HepG2 (cell line): ENCODE data around the gene DDRGK1. TPM values are rescaled to one million over a fixed set of nuclear protein-coding genes. Genes with fewer than 3 reads are reported as not detected.

ENCODE experiments used
- ATAC-seq: fragments of 200-7000 bp; cut with Tn5 transposase; 3 replicates; pipeline ENCODE4 v1.9.1; 2020; ENCODE audit warnings: mild to moderate bottlenecking, moderate library complexity
- BruUV-seq: library from RNA; stranded (reverse); fragments of 400-500 nt; replicated peaks from 2 replicates; lab custom pipeline; 2021; lab: Mats Ljungman, UMichigan
- CTCF ChIA-PET: fragments of 300-600 bp; formaldehyde crosslinking; extraction: SDS; loops from one replicate; lab custom pipeline; 2021; ENCODE audit warnings: low total read pairs, inconsistent platforms, low intra/inter-chr PET ratio; lab: Yijun Ruan, JAX
- POLR2A ChIA-PET: fragments of 350-600 bp; sonication (Branson Sonifier 250); formaldehyde crosslinking; loops from one replicate; lab custom pipeline; 2020; ENCODE audit warnings: antibody characterized with exemption, inconsistent platforms; lab: Yijun Ruan, JAX
- DNase-seq: peaks from one replicate; pipeline ENCODE4 v3.0.0-alpha.2; 2015; ENCODE audit warnings: low spot score
- FAIRE-seq: peaks from 3 replicates; lab custom pipeline; 2011; peaks lifted over from hg19 to GRCh38; lab: Jason Lieb, UNC
- H2AFZ ChIP-seq: one replicate; pipeline ENCODE4 v1.6.1; 2011; ENCODE audit warnings: low read length, inconsistent platforms
- H3K27ac ChIP-seq: fragments of 300-600 bp; 3 replicates; pipeline ENCODE4 v1.8.0; 2011; ENCODE audit warnings: mixed run types, mild to moderate bottlenecking, mixed read lengths, low read length, inconsistent platforms; ENCODE audit not compliant: insufficient read depth; ENCODE audit errors: extremely low read length
- H3K27me3 ChIP-seq, 2 experiments: fragments of 200-600 bp in 1 of 2; 2 replicates in 1 of 2; 3 replicates in 1 of 2; pipeline versions ENCODE4 v1.6.0 to v1.8.0; 2011; ENCODE audit warnings: low read length in 2 of 2, mild to moderate bottlenecking in 2 of 2, moderate library complexity in 2 of 2, inconsistent platforms in 1 of 2; ENCODE audit not compliant: insufficient read depth in 2 of 2, control insufficient read depth in 1 of 2
- H3K36me3 ChIP-seq, 2 experiments: fragments of 200-600 bp in 1 of 2; replicated peaks in 1 of 2; 2 replicates in 1 of 2; 3 replicates in 1 of 2; pipeline versions ENCODE4 v1.5.1 to v1.8.0; 2011; ENCODE audit warnings: low read length in 2 of 2, inconsistent platforms in 1 of 2; ENCODE audit not compliant: insufficient read depth in 2 of 2, control insufficient read depth in 1 of 2
- H3K4me1 ChIP-seq: 2 replicates; pipeline ENCODE4 v1.5.1; 2012; ENCODE audit warnings: low read length, inconsistent platforms; ENCODE audit not compliant: insufficient read depth
- H3K4me2 ChIP-seq: 2 replicates; pipeline ENCODE4 v1.6.0; 2011; ENCODE audit warnings: low read depth, low read length, inconsistent platforms
- H3K4me3 ChIP-seq, 3 experiments: fragments of 200-600 bp in 1 of 3; sonication (generic), shearing (Covaris generic) in 1 of 3; replicated peaks in 1 of 3; 2 replicates each; pipeline ENCODE4 v1.5.1; 2011 to 2016; ENCODE audit warnings: low read length in 3 of 3, inconsistent platforms in 2 of 3, low read depth in 2 of 3, mild to moderate bottlenecking in 2 of 3, control low read depth in 1 of 3, mixed read lengths in 1 of 3; ENCODE audit not compliant: insufficient read depth in 1 of 3
- H3K79me2 ChIP-seq: one replicate; pipeline ENCODE4 v1.6.1; 2011; ENCODE audit warnings: low read length, inconsistent platforms; ENCODE audit not compliant: insufficient read depth
- H3K9ac ChIP-seq: 2 replicates; pipeline ENCODE4 v1.6.0; 2011; ENCODE audit warnings: mild to moderate bottlenecking, low read depth, low read length, inconsistent platforms; ENCODE audit not compliant: insufficient read depth
- H3K9me3 ChIP-seq: 2 replicates; pipeline ENCODE4 v1.5.1; 2012; ENCODE audit warnings: mild to moderate bottlenecking, low read length
- H4K20me1 ChIP-seq: 2 replicates; pipeline ENCODE4 v1.6.0; 2011; ENCODE audit warnings: inconsistent platforms, mild to moderate bottlenecking, low read length, moderate library complexity; ENCODE audit not compliant: insufficient read depth
- ATF7 ChIP-seq, 2 experiments: fragments of 450-650 bp in 1 of 2; sonication (generic) in 1 of 2; formaldehyde crosslinking in 1 of 2; IDR thresholded peaks; 2 replicates each; pipeline versions ENCODE4 v1.4.0 to v1.6.1; 2016 to 2020; ENCODE audit warnings: antibody characterized with exemption in 1 of 2, mild to moderate bottlenecking in 1 of 2, missing genetic modification reagents in 1 of 2
- BATF2 ChIP-seq: sonication (generic); formaldehyde crosslinking; IDR thresholded peaks from 2 replicates; pipeline ENCODE4 v1.8.0; 2022; ENCODE audit warnings: mild to moderate bottlenecking, missing genetic modification reagents, moderate library complexity
- BRCA1 ChIP-seq: sonication (generic); formaldehyde crosslinking; IDR thresholded peaks from 2 replicates; pipeline ENCODE4 v1.4.0; 2020; ENCODE audit warnings: missing genetic modification reagents
- CTCF ChIP-seq: sonication (generic); formaldehyde crosslinking; IDR thresholded peaks from 2 replicates; pipeline ENCODE4 v1.5.0; 2020; ENCODE audit warnings: mild to moderate bottlenecking, missing genetic modification reagents, moderate library complexity
- FOXK1 ChIP-seq: sonication (generic); formaldehyde crosslinking; IDR thresholded peaks from 2 replicates; pipeline ENCODE4 v1.4.0; 2020; ENCODE audit warnings: low read depth, missing genetic modification reagents, borderline replicate concordance
- NFIB ChIP-seq: sonication (generic); formaldehyde crosslinking; IDR thresholded peaks from 2 replicates; pipeline ENCODE4 v1.9.0; 2021; ENCODE audit warnings: missing genetic modification reagents, mild to moderate bottlenecking, borderline replicate concordance
- NFYB ChIP-seq: sonication (generic); formaldehyde crosslinking; IDR thresholded peaks from 2 replicates; pipeline ENCODE4 v1.4.0; 2020; ENCODE audit warnings: missing genetic modification reagents
- SOX13 ChIP-seq, 3 experiments: fragments of 450-650 bp in 1 of 3; sonication (generic) in 1 of 3; formaldehyde crosslinking in 1 of 3; IDR thresholded peaks in 2 of 3; conservative IDR thresholded peaks in 1 of 3; 2 replicates each; pipeline versions ENCODE4 v1.5.0 to v1.6.1; 2016 to 2020; ENCODE audit warnings: antibody characterized with exemption in 1 of 3, mild to moderate bottlenecking in 1 of 3, missing compliant biosample characterization in 1 of 3, missing genetic modification reagents in 1 of 3, moderate library complexity in 1 of 3
- STAT6 ChIP-seq: sonication (generic); formaldehyde crosslinking; IDR thresholded peaks from 2 replicates; pipeline ENCODE4 v1.4.0; 2020; ENCODE audit warnings: missing genetic modification reagents, mild to moderate bottlenecking, borderline replicate concordance
- ZFP36L1 ChIP-seq: sonication (generic); formaldehyde crosslinking; IDR thresholded peaks from 2 replicates; pipeline ENCODE4 v1.8.0; 2022; ENCODE audit warnings: mild to moderate bottlenecking, missing genetic modification reagents, moderate library complexity
- ZNF224 ChIP-seq: sonication (generic); formaldehyde crosslinking; IDR thresholded peaks from 2 replicates; pipeline ENCODE4 v1.5.0; 2020; ENCODE audit warnings: mild to moderate bottlenecking, missing genetic modification reagents
- ZNF589 ChIP-seq: sonication (generic); formaldehyde crosslinking; conservative IDR thresholded peaks from 2 replicates; pipeline ENCODE4 v1.8.0; 2022; ENCODE audit warnings: mild to moderate bottlenecking, moderate library complexity, missing genetic modification reagents
- ZNF605 ChIP-seq: sonication (generic); formaldehyde crosslinking; IDR thresholded peaks from 2 replicates; pipeline ENCODE4 v1.8.0; 2022; ENCODE audit warnings: mild to moderate bottlenecking, missing genetic modification reagents
- ZSCAN25 ChIP-seq: sonication (generic); formaldehyde crosslinking; IDR thresholded peaks from 2 replicates; pipeline ENCODE4 v1.8.0; 2022; ENCODE audit warnings: mild to moderate bottlenecking, missing genetic modification reagents
- WGBS: methylation state at CpG from one replicate; pipeline ENCODE4 v1.1.6; 2017; ENCODE audit warnings: low lambda C conversion rate; 5-methylcytosine and 5-hydroxymethylcytosine counted together
- in situ Hi-C: cut with HindIII; loops from 2 replicates; pipeline ENCODE4 v1.10.0; 2017; ENCODE audit warnings: low pct_unique_long_range_greater_than_20kb; ENCODE audit not compliant: extremely low pct_ligation_motif_present
- intact Hi-C: fragments of 100-400 bp; cut with micrococcal nuclease; formaldehyde crosslinking; loops from one replicate; pipeline ENCODE4 v1.10.0; 2022; ENCODE audit not compliant: unreplicated experiment
- polyA plus RNA-seq, 8 experiments: library from polyadenylated mRNA; depleted of rRNA in 3 of 8; stranded (reverse) in 7 of 8; unstranded in 1 of 8; fragments of >200 nt; fragmentation: Illumina TruSeq in 4 of 8; extraction: Trizol in 4 of 8; gene quantifications; 2 replicates each; pipeline versions ENCODE4 v1.2.1 to v1.2.3, GENCODE V29; 2011 to 2016; ENCODE audit warnings: low read depth in 4 of 8, missing spikeins in 1 of 8, mixed read lengths in 1 of 8; ENCODE audit not compliant: insufficient read depth in 1 of 8
- total RNA-seq, 5 experiments: library from RNA; depleted of rRNA; stranded (reverse); fragments of >200 nt; fragmentation: Illumina TruSeq; extraction: Trizol; gene quantifications; 2 replicates each; pipeline ENCODE4 v1.2.3, GENCODE V29; 2016; ENCODE audit warnings: low read depth in 1 of 5
- TF ChIP-seq, protein P1 (sequence below): sonication (generic); formaldehyde crosslinking; IDR thresholded peaks from 2 replicates; pipeline ENCODE4 v1.4.0; 2020; ENCODE audit warnings: missing genetic modification reagents, borderline replicate concordance

DDRGK1 gene
- total and polyA plus RNA-seq, 2 of the 13 experiments (the other 11 are each of a cell fraction or from before 2014, with no cell fraction given) = 96.7 to 149 TPM

- H3K9me3 ChIP-seq = no peaks in the 10 kb centered on the region
- H3K9ac ChIP-seq = no peak overlapping the region
- no peak for DNase-seq
- H3K27me3 ChIP-seq = no peaks in the 10 kb centered on the region
- no peak for FAIRE-seq
- ChIA-PET CTCF (no interaction called here), POLR2A (no interaction called here)
- H3K27ac ChIP-seq = no peak overlapping the region
- H3K4me2 ChIP-seq = no peak overlapping the region
- ATAC-seq = no peak
- H3K4me1 ChIP-seq = no peaks in the 10 kb centered on the region
- no peaks in the 10 kb centered on the region for H3K79me2 ChIP-seq
- intact Hi-C loops = no loop called here
- in situ Hi-C loops = no loop called here
- H3K36me3 ChIP-seq = peaks cover 63 to 88% of the 10 kb centered on the region in 2 experiments
- H4K20me1 ChIP-seq = no peaks in the 10 kb centered on the region
- WGBS = 98% methylated on average over 9 of the region's 10 CpGs
- BruUV-seq = no TSS peak
- H3K4me3 ChIP-seq = no peak overlapping the region
- H2AFZ ChIP-seq = no peak overlapping the region
- TF ChIP-seq CTCF (CRISPR knock-in tag) = no peak
- no peak for TF ChIP-seq BATF2 (CRISPR knock-in tag)
- no peak for TF ChIP-seq ZFP36L1 (CRISPR knock-in tag)
- TF ChIP-seq NFYB (CRISPR knock-in tag) = no peak
- no peak for TF ChIP-seq STAT6
- TF ChIP-seq, protein P1, sequence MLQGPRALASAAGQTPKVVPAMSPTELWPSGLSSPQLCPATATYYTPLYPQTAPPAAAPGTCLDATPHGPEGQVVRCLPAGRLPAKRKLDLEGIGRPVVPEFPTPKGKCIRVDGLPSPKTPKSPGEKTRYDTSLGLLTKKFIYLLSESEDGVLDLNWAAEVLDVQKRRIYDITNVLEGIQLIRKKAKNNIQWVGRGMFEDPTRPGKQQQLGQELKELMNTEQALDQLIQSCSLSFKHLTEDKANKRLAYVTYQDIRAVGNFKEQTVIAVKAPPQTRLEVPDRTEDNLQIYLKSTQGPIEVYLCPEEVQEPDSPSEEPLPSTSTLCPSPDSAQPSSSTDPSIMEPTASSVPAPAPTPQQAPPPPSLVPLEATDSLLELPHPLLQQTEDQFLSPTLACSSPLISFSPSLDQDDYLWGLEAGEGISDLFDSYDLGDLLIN (CRISPR knock-in tag) = no peak
- TF ChIP-seq ZNF589 (CRISPR knock-in tag) = no peak
- TF ChIP-seq ZNF605 (CRISPR knock-in tag) = no peak
- no peak for TF ChIP-seq ZSCAN25 (CRISPR knock-in tag)
- TF ChIP-seq SOX13 (IDR thresholded peaks at IDR 0.05) = no peak
- no peak for TF ChIP-seq SOX13 (CRISPR knock-in tag; conservative IDR thresholded peaks at IDR 0.05 in 1 of 2, IDR thresholded peaks at IDR 0.05 in 1 of 2)
- no peak for TF ChIP-seq BRCA1 (CRISPR knock-in tag)
- no peak for TF ChIP-seq ATF7 (IDR thresholded peaks at IDR 0.05)
- 0 out of 2 replicates have a peak, but pooled peaks have one; percentile 35 for TF ChIP-seq ATF7 (CRISPR knock-in tag; IDR thresholded peaks at IDR 0.05)
- no peak for TF ChIP-seq NFIB
- TF ChIP-seq FOXK1 (CRISPR knock-in tag) = no peak
- TF ChIP-seq ZNF224 (CRISPR knock-in tag) = no peak
These were observed 9.7 kb downstream of the DDRGK1 start for GRCh38 chr20:3194617-3195280.
